HG02885 (cell line): ENCODE measurements around the gene PAPPA2.

Experiments used
- ATAC-seq: cut with Tn5 transposase; IDR thresholded peaks from one replicate; pipeline ENCODE4 v1.9.1; 2021; ENCODE audit warnings: mild to moderate bottlenecking; ENCODE audit not compliant: unreplicated experiment, poor library complexity

Gene PAPPA2

GRCh38 chr1:176485083-176485482 lies 22.1 kb downstream of the PAPPA2 start:
- ATAC-seq: no peak

GRCh38 chr1:176494436-176494835 lies 31.5 kb downstream of the PAPPA2 start:
- no peak for ATAC-seq

GRCh38 chr1:176499671-176500070 lies 36.7 kb downstream of the PAPPA2 start:
- ATAC-seq: no peak

- ATAC-seq: no peak
Measured at GRCh38 chr1:176501599-176501998, 38.6 kb downstream of the PAPPA2 start.

GRCh38 chr1:176504848-176505553 lies 42.0 kb downstream of the PAPPA2 start:
- no peak for ATAC-seq

GRCh38 chr1:176512966-176513365 lies 50.0 kb downstream of the PAPPA2 start:
- no peak for ATAC-seq

GRCh38 chr1:176515310-176515709 lies 52.3 kb downstream of the PAPPA2 start:
- ATAC-seq: no peak

- peak; percentile 65 for ATAC-seq
Measured at GRCh38 chr1:176517484-176517883, 54.5 kb downstream of the PAPPA2 start.

GRCh38 chr1:176521211-176521610 lies 58.2 kb downstream of the PAPPA2 start:
- ATAC-seq: no peak

GRCh38 chr1:176522310-176522845 lies 59.4 kb downstream of the PAPPA2 start:
- no peak for ATAC-seq

- no peak for ATAC-seq
Measured at GRCh38 chr1:176529395-176530090, 66.6 kb downstream of the PAPPA2 start.

- no peak for ATAC-seq
Measured at GRCh38 chr1:176531036-176531435, 68.1 kb downstream of the PAPPA2 start.

- ATAC-seq: no peak
Measured at GRCh38 chr1:176531921-176532897, 69.2 kb downstream of the PAPPA2 start.

GRCh38 chr1:176533020-176533419 lies 70.0 kb downstream of the PAPPA2 start:
- no peak for ATAC-seq

GRCh38 chr1:176536588-176536987 lies 73.6 kb downstream of the PAPPA2 start:
- no peak for ATAC-seq

- ATAC-seq: no peak
Measured at GRCh38 chr1:176539018-176539417, 76.0 kb downstream of the PAPPA2 start.

GRCh38 chr1:176540428-176540827 lies 77.5 kb downstream of the PAPPA2 start:
- ATAC-seq: no peak

GRCh38 chr1:176541663-176542062 lies 78.7 kb downstream of the PAPPA2 start:
- ATAC-seq: no peak

GRCh38 chr1:176542352-176542751 lies 79.4 kb downstream of the PAPPA2 start:
- no peak for ATAC-seq

- ATAC-seq: no peak
Measured at GRCh38 chr1:176543360-176544129, 80.6 kb downstream of the PAPPA2 start.
